Ovary (tissue), 9 donors: Measurements from ENCODE around the gene FLOT1. TPM values are rescaled to one million over a fixed set of nuclear protein-coding genes. Genes with fewer than 3 reads are reported as not detected.

Experiments
- DNase-seq, 5 donors: peaks; one replicate each; pipeline ENCODE4 v3.0.0-alpha.2; 2019 to 2020
- H3K27ac ChIP-seq, 2 donors: fragments of 200-600 bp; one replicate each; pipeline versions ENCODE4 v1.5.1 to v1.8.0; 2019 to 2022
- H3K27me3 ChIP-seq: fragments of 200-600 bp; one replicate; pipeline ENCODE4 v1.8.0; 2022
- H3K36me3 ChIP-seq: fragments of 200-600 bp; sonication (generic); one replicate; pipeline ENCODE4 v1.5.1; 2019
- H3K4me1 ChIP-seq: one replicate; pipeline ENCODE4 v1.8.1; 2013; ENCODE audit warnings: mild to moderate bottlenecking, moderate library complexity; ENCODE audit not compliant: insufficient read depth
- H3K4me3 ChIP-seq: fragments of 200-600 bp; sonication (generic); one replicate; pipeline ENCODE4 v1.5.1; 2017
- H3K9me3 ChIP-seq, 2 donors: fragments of 200-600 bp in 1 of 2; sonication (generic) in 1 of 2; one replicate each; pipeline versions ENCODE4 v1.5.1 to v1.8.1; 2013 to 2019; ENCODE audit warnings: mild to moderate bottlenecking in 1 of 2, moderate library complexity in 1 of 2
- EP300 ChIP-seq: sonication (generic); formaldehyde crosslinking; IDR thresholded peaks from one replicate; pipeline ENCODE4 v1.6.1; 2017; ENCODE audit warnings: antibody characterized with exemption
- POLR2A ChIP-seq: fragments of 450-650 bp; IDR thresholded peaks from one replicate; pipeline ENCODE4 v1.6.1; 2017; ENCODE audit warnings: antibody characterized with exemption, mild to moderate bottlenecking, moderate library complexity
- WGBS, 3 donors: extraction: QIAGEN DNeasy Blood & Tissue Kit in 1 of 3; methylation state at CpG; one replicate each; pipeline versions ENCODE4 v1.1.5 to v1.1.7; 2013 to 2017; 5-methylcytosine and 5-hydroxymethylcytosine counted together
- intact Hi-C, 4 donors: fragments of 100-400 bp; cut with DNase I; formaldehyde crosslinking; loops; one replicate each; pipeline versions ENCODE4 v1.11.0 to v1.15.1; 2022 to 2023
- polyA plus RNA-seq, 2 donors: library from polyadenylated mRNA; stranded (reverse); fragments of 200-250 nt in 1 of 2; fragments of 350-450 nt in 1 of 2; fragmentation: Illumina TruSeq in 1 of 2; extraction: RNeasy Lipid Tissue Mini Kit (QIAGEN cat#74804) in 1 of 2; gene quantifications; one replicate each; pipeline ENCODE4 v1.2.3, GENCODE V29; 2013 to 2014
- total RNA-seq, 7 donors: library from RNA; depleted of rRNA in 2 of 7; stranded (reverse); fragments of >200 nt in 2 of 7; fragmentation: NEBNext Ultra II Directional in 3 of 7; extraction: Animal tissue kit (Norgen Biotek cat#: 25700) in 3 of 7; gene quantifications; one replicate each; pipeline versions ENCODE4 v1.1.0 to v1.2.4, GENCODE V29; 2016 to 2023
- TF ChIP-seq, protein P1 (sequence below), 3 donors: fragments of 450-650 bp in 2 of 3; fragments of 200-600 bp in 1 of 3; IDR thresholded peaks; one replicate each; pipeline versions ENCODE4 v1.5.1 to v1.8.0; 2016 to 2022; ENCODE audit warnings: antibody characterized with exemption in 3 of 3, mild to moderate bottlenecking in 1 of 3
- donor health status: DM: no; HTN: no; CAD: no; lungs with moderate emphysema.
- donor health status: DM: no; HTN: no; CAD: no.
- donor health status: Bipolar disorder and iron deficiency.
- donor health status: DM: yes; HTN: yes; CAD: no.
- donor health status: DM: no; HTN: no; CAD: no.
- donor health status: DM: yes; HTN: yes; CAD: no.

Gene FLOT1
- total and polyA plus RNA-seq, 9 donors, result 64.1 to 180 (median 124) TPM

- no peak for TF ChIP-seq POLR2A
- TF ChIP-seq, protein P1, sequence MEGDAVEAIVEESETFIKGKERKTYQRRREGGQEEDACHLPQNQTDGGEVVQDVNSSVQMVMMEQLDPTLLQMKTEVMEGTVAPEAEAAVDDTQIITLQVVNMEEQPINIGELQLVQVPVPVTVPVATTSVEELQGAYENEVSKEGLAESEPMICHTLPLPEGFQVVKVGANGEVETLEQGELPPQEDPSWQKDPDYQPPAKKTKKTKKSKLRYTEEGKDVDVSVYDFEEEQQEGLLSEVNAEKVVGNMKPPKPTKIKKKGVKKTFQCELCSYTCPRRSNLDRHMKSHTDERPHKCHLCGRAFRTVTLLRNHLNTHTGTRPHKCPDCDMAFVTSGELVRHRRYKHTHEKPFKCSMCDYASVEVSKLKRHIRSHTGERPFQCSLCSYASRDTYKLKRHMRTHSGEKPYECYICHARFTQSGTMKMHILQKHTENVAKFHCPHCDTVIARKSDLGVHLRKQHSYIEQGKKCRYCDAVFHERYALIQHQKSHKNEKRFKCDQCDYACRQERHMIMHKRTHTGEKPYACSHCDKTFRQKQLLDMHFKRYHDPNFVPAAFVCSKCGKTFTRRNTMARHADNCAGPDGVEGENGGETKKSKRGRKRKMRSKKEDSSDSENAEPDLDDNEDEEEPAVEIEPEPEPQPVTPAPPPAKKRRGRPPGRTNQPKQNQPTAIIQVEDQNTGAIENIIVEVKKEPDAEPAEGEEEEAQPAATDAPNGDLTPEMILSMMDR (IDR thresholded peaks at IDR 0.05), result no peak
- TF ChIP-seq EP300, result no peak
- intact Hi-C loops, result no loop called here
- WGBS, 3 donors, result 91 to 100% (median 96%) methylated on average over 2 of the region's 2 CpGs
- no peak for DNase-seq
- H3K4me3 ChIP-seq, result no peak overlapping the region
- H3K9me3 ChIP-seq, result no peaks in the 10 kb centered on the region
- no peaks in the 10 kb centered on the region for H3K36me3 ChIP-seq
- no peaks in the 10 kb centered on the region for H3K4me1 ChIP-seq
- no peak overlapping the region for H3K27ac ChIP-seq
- H3K27me3 ChIP-seq, result no peaks in the 10 kb centered on the region
Measured at GRCh38 chr6:30709101-30709868, 33.2 kb downstream of the FLOT1 start.

GRCh38 chr6:30707281-30707850 is 35.1 kb downstream of the FLOT1 start:
- WGBS, 3 donors, result 74 to 80% (median 77%) methylated on average over 6 of the region's 6 CpGs
- Histone ChIP-seq H3K4me1 (no peaks in the 10 kb centered on the region), H3K27me3 (no peaks in the 10 kb centered on the region), H3K4me3 (no peak overlapping the region), H3K27ac (no peak overlapping the region), H3K9me3 (no peaks in the 10 kb centered on the region), H3K36me3 (no peaks in the 10 kb centered on the region)
- TF ChIP-seq POLR2A (no peak), EP300 (no peak)
- TF ChIP-seq, protein P1 (IDR thresholded peaks at IDR 0.05), result no peak
- peak in 1 of 5 donors; percentile 32 for DNase-seq
- intact Hi-C loops, result no loop called here

DNA sequence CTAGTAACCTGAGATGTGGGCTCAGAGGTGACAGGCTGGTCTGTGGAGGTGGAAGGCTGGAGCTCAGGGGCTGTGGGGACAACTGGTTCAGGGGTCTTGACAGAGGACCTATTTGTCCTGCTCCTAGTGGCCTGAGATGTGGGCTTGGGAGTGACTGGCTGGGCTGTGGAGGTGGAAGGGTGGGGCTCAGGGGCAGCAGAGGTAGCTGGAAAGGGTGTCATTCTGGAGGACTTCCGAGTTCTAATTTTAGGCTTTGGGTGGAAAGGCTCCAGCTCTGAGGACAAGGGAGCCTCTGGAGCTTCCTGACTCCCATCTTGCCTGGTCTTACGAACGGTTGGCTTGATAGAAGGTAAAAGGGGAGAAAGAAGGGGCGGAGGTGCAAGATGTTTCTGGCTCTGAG is 36.9 kb downstream of the FLOT1 start:
- Histone ChIP-seq H3K27ac (no peak overlapping the region), H3K4me1 (no peaks in the 10 kb centered on the region), H3K4me3 (no peak overlapping the region), H3K36me3 (no peaks in the 10 kb centered on the region), H3K27me3 (no peaks in the 10 kb centered on the region), H3K9me3 (no peaks in the 10 kb centered on the region)
- intact Hi-C loops, result no loop called here
- TF ChIP-seq, protein P1 (IDR thresholded peaks at IDR 0.05), result no peak
- TF ChIP-seq POLR2A (no peak), EP300 (no peak)
- 89 to 92% (median 90%) methylated on average over 4 of the region's 4 CpGs for WGBS, 3 donors
- DNase-seq, result no peak

DNA sequence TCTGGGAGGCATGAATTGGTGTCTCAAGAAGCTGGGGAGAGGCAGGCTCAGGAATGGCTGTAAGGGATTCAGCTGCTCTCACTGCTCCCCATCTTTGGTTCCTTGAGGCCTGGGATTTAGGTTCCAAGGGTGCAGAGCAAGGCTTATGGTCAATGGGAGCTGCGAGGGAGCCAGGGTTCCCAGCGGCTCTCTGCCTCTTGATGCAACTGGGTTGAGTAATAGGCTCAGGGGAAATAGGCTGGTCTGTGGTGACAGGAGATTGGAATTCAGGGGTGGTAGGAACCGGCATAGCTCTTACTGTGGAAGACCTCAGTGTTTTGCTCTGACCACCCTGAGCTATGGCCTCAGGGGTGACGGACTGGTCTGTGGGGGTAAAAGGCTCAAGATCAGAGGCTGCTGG is 38.7 kb downstream of the FLOT1 start:
- no peaks in the 10 kb centered on the region for H3K36me3 ChIP-seq
- no peaks in the 10 kb centered on the region for H3K4me1 ChIP-seq
- intact Hi-C loops, result no loop called here
- no peaks in the 10 kb centered on the region for H3K9me3 ChIP-seq
- H3K4me3 ChIP-seq, result no peak overlapping the region
- no peak overlapping the region for H3K27ac ChIP-seq
- TF ChIP-seq, protein P1 (IDR thresholded peaks at IDR 0.05), result no peak
- TF ChIP-seq EP300, result no peak
- no peak for TF ChIP-seq POLR2A
- H3K27me3 ChIP-seq, result no peaks in the 10 kb centered on the region
- 93 to 94% (median 94%) methylated on average over 4 of the region's 4 CpGs for WGBS, 3 donors
- peak in 1 of 5 donors; percentile 19 for DNase-seq
